ENCODE measurements around the gene SLC35E3.

- TF ChIP-seq POLR2A (IDR thresholded peaks at IDR 0.05; ENCODE audit: low read depth, low read length), result no peak; the same call in 1 of the 2 replicates
- no peak for TF ChIP-seq TAF1 (IDR thresholded peaks at IDR 0.05; ENCODE audit: low read depth, low read length)
- TF ChIP-seq SPI1 (IDR thresholded peaks at IDR 0.05; ENCODE audit: low read depth, low read length), result no peak
- no peak for TF ChIP-seq POLR2AphosphoS5 (IDR thresholded peaks at IDR 0.05; ENCODE audit: low read depth, low read length)
- TF ChIP-seq POU2F2 (IDR thresholded peaks at IDR 0.05; ENCODE audit: low read depth, low read length), result no peak
Observed at GRCh38 chr12:68815232-68815927, 69.4 kb downstream of the SLC35E3 start.

Measured in GM12891 (cell line).